DLD1 (cell line): Measurements from ENCODE around the gene TMEM235.

Experiments
- in situ Hi-C: cut with HindIII; loops from 2 replicates; pipeline ENCODE4 v1.10.0; 2017; ENCODE audit warnings: low sequenced_read_pairs

Gene TMEM235

DNA sequence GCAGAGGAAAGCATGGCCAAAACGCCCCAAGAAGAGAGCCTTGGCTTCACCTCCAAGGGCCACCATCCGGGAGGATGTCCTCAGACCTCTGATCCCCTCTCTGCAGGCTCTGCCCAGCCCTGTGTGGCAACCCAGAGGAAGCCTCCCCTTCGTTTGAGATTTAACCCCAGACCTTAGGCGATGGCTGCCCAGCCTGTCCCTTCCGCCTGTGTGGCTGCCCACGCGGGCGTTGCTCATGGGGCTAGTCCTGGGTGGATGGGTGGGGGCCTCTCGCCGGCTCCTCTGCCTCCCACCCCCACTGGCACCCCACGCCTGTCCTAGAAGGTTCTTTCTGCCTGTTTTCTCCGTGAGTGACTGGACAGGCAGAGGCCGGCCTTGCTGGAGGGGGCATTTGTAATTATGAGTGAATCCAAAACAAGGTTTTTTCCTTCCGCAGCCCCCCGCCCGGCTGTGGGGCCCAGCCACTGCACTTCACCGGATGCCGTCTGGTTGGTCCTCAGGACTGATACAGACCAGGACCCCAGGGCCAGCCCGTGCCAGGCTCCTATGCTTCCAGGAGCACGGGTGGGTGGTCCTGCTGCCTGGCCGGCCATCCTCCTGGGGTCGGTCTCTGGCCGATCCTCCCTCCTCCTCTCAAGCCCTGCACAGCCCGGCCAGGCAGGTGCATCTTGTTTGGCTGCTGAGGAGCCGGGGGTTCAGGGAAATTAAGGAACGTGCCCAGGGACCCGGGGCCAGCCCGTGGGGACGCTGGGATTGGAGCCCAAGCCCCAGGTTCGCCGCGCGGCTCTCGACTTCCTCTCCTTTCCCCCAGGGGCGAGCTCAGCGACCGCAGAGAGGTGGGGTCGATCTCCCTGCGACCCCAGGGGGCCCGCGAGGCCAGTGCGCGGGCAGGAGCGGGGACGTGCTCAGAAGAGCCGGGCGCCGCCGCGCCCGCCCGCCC lies at the start of gene TMEM235:
Gene TMEM235, plus strand, starts transcription at position 636 of the 940 bp plus-strand sequence. CDS start 393 bp downstream, outside the sequence.
- in situ Hi-C loops = no loop called here

DNA sequence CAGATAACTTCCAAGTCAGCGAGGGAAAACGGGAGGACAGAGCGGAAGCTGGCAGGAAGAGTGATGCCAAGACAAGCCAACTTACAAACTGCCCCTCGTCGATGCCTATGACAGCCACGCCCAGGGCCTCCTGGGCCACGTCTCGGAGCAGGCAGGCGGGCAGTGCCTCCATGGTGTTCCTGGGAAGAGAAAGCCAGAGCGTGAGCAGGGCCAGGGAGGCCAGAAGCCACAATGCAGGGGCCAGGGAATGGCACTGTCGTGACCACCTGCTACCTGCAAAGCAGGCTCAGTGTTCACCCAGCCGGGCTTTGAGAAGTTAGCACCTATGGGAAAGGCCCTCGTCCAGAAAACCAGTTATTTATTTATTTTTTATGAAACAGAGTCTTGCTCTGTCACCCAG lies 48.9 kb upstream of the TMEM235 start:
- in situ Hi-C loops = no loop called here

DNA sequence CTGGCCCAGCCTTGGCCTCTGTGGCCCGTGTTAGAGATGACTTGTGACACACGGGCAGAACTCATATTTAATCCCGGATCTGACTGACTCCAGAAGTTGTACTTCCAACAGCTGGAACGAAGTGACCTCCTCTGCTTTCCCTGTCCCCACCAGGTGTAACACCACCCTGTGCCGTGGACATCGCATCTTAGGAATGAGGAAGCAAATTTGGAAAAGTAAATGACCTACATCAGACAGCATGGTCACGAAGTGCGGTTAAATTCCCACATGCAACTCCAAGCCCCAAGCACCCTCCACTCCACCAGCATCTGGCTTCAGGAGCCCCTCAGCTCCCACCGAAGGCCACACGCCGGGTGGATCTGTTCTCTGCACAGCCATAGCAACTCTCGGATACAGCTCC lies 47.5 kb upstream of the TMEM235 start:
- in situ Hi-C loops = no loop called here

DNA sequence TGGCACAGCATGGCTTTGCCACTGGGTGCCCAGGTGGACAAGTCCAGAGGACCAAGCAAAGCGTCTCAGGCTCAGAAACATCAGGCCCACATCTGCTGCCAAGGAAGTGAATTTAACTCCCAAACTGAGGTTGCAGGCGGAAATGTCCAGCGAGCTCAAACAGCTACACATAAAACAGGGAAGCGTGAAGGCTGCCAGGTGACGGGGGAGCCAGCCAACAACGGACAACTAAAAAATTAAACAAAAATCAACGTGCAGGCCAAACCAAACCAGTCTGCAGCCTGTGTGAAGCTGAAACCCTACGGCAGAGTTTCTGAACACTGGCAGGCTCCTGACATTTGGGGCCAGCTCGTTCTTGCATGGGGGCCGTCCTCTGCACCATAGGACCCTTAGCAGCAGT lies 47.1 kb upstream of the TMEM235 start:
- in situ Hi-C loops = no loop called here

DNA sequence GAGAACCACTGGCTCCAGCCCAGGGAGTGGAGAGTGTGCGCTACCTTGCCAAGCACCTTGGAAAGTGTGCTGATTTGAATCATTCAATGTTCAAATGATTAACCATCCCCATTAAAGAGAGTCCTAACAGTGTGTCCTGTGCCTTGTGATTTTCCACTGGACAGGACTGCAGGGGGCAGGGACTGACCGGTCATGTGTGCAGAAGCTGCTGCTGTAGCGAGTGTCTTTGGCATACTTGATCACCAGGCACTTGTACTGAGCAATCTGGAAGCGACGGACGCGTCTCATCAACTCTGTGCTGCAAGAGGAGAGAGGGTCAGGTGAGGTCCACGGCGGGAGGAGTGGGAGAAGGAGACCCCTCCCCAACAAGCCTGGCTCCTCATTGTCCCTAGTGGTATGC lies 46.6 kb upstream of the TMEM235 start:
- in situ Hi-C loops = no loop called here

DNA sequence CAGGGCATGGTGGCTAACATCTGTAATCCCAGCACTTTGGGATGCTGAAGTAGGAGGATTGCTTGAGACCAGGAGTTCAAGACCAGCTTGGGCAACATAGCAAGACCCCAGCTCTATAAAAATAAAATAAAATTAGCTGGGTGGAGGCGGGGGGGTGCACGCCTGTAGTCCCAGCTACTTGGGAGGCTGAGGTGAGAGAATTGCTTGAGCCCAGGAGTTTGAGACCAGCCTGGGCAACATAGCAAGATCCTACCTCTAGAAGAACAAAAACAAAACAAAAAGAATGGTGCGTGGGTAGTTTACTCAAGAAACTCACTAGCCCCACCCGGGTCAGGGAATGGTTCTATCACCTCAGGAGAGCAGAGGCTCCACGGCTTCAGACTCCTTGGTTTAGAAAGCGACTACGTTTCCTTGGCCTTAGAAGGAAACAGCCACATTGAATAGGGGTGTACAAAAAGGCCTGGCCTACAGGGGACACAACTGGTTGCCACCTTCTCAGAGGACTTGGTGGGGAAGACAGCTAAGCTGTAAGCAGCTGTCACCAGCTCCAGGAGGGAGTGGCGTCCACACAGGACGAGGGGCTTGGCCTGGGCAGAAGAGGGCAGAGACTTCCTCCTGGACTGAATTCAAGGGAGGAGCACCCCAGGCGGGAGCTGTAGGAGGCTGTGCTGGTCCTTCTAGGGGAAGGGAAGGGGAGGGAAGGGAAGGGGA lies 45.3 kb upstream of the TMEM235 start:
- in situ Hi-C loops = no loop called here

DNA sequence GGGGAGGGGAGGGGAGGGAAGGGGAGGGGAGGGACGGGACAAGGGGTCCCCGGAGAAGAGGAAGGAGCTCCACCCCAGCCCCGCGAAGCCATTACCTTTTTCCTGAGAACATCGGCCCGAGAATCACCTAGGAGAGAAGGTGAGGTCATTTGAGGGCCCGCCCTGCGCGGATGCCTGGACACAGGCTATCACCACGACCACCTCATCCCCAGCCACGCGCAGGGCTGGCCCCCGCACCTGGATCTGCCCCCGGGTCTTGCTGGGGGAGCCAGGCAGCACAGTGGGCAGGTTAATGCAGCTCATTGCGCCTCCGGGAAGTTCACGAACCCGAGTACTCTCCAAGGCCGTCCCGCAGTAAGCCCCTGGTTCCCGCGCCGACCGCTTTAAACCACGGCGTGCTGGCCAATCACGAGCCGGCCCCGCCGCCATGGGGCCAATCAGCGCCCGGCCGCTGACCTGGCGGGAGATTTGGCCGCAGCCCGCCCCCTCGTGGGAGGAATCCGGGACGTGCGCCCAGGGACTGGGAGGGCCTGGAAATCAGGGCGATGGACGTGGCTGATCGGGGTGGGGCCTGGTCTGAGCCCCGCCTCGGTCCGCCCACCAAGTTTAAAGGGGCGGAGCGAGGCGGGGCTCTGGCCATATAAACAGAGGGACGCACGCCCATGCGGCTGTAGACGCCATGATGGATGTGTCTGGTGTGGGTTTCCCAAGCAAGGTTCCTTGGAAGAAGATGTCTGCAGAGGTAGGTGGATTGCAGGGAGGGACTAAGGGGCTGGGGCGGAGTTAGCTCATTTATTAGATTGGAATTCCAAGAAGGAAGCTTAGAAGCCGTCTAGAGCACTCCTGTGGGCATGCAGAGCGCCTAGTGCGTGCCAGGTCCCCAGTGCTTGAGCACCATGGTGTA lies 44.5 kb upstream of the TMEM235 start, which contains the start of the genes AFMID and TK1:
Gene AFMID, plus strand, starts transcription at position 671 of the 904 bp plus-strand sequence. Its CDS starts 9 bp downstream, at position 680.
Gene TK1, minus strand, starts transcription at position 361 of the 904 bp plus-strand sequence. Its CDS starts 58 bp downstream, at position 303.
- in situ Hi-C loops = no loop called here

DNA sequence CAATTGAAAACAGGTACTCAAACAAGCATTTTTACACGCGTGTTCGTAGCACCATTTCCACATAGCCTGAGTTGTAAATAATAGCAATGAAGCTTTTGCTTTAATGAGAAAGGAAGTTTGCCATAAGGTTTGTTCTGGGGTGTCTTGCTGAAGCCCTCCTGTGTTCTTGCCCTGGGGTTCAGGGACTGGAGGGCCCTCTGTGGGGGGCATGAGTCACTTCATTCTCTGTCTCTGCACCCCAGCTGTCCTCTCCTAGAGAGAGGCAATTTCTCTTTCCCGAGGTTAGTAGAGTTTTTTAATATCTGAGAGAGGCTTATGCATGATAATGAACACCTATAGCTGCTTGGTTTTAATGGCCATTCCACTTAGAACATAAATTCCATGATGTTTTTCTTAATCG lies 34.7 kb upstream of the TMEM235 start:
- in situ Hi-C loops = no loop called here

DNA sequence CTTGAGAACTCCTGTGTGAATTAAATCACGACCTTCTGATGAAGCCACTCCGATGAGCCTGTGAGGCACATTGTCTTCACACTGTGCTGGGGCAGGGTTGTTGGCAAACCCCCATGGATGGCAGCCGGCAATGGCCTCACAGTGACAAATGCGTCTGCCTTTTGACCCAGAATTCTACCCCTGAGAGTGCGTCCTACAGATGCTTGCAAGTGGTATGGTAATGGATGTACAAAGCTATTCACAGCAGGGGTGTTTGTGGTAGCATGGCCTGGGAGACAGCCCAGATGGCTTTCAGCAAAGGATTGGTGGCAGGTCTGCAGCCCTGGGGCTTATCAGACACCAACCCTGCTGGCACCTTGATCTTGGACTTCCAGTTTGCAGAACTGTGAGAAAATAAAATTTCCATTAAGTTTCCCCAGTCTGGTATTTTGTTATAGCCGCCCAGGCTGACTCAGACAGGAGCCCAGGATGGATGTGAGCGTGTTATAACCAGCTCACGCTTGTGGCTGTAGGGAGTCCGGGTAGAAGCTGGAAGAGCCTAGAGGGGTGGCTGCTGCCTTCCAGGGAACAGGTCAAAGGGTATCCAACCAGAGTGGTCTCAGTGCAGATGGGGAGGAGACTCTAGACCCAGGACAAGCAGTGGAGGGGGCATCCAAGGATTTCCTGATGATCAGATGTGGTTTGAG lies 34.1 kb upstream of the TMEM235 start:
- in situ Hi-C loops = no loop called here

DNA sequence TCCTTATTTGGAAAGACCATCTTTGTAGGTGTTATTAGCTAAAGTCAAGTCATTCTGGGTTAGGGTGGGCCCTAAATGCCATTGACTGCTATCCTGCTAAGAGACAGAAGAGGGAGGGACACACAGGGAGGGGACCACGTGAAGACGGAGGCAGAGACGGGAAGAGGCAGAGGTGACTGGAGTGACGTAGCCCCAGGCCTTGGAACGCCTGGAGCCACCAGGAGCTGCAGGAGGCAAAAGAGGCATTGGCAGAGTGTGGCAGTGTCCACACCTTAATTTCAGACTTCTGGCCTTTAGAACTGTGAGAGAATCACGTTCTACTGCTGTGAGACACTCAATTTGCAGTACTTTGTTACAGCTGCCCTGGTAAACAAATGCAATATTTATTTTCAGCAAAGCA lies 31.0 kb upstream of the TMEM235 start:
- in situ Hi-C loops = no loop called here

DNA sequence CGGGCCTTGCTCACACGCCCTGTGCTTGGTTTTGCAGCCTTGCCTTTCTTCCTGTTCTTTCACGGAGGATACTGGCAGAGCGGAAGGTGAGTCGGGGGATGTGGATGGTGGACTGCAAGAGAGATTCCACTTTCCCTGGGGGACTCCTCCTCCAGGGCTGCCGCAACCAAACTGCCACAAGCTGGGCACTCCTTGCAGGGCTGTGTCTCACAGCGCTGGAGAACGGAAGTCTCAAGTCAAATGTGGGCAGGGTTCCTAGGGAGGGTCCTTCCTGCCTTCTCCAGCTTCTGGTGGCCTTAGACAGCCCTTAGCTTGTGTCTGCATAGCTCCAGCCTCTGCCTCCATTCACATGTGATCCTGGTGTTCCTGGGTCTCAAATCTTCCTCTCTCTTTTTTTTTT lies 28.8 kb upstream of the TMEM235 start:
- in situ Hi-C loops = no loop called here

DNA sequence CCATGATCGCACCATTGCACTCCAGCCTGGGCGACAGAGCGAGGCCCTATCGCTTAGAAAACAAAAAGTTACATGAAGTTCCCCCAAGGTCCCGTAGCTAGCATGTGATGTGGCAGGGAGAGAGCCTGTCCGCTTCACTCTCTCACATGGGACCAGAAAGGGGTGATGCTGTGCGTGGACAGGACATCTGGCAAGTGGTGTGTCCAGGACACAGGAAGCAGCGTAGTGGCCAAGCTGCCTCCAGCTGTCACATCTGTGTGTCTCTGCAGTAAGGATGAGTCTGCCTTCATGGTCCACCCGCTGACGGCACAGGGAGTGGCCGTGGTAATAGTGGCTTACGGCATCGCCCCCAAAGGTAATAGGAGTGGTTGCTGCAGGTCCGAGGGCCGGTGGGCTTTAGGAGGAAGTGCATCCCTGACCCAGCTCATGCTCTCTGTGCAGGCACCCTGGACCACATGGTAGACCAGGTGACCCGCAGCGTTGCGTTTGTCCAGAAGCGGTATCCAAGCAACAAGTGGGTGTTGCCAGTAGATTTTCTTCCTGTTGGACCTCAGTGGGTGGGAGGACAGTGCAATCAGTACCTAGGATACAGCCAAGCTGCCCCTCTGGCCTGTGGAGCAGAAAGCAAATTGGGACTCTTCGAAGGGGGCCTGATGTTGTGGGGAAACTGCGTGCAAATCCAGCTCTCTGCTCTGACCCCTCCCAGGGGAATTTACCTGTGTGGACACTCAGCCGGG lies 26.9 kb upstream of the TMEM235 start:
- in situ Hi-C loops = no loop called here

DNA sequence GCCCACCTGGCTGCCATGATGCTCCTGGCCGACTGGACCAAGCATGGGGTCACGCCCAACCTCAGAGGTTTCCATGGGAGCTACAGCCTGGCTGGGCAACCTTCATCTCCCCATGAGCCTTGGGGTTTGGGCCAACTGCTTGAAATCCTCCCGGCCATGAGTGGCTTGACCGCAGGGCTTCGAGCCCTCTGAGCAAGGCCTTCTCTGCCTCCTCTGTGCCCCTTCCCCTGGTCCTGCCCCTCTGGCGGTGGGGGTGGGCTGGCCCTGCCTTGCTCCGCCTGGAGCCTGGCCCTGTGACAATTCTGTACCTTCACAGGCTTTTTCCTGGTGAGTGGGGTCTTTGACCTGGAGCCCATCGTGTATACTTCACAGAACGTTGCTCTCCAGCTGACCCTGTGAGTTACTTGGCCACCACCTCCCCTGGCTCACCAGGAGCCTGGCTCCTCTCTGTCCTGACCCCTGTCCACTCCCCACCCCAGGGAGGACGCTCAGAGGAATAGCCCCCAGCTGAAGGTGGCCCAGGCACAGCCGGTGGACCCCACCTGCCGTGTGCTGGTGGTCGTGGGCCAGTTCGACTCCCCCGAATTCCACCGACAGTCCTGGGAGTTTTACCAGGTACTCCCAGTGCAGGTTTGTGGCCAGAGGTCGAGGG lies 26.2 kb upstream of the TMEM235 start:
- in situ Hi-C loops = no loop called here

DNA sequence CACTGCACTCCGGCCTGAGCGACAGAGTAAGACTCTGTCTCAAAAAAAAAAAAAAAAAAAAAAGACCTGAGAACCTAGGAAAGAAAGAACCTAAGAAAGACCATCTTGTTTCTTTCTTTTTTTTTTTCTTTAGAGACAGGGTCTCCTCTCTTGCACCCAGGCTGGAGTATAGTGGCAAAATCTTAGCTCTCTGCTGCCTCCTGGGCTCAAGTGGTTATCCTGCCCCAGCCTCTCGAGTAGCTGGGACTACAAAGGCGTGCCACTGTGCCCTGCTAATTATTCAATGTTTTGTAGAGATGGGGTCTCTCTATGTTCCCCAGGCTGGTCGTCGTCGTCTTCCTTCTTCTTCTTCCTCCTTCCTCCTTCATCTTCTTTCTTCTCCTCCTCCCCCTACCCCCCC lies 25.1 kb upstream of the TMEM235 start:
- in situ Hi-C loops = no loop called here

DNA sequence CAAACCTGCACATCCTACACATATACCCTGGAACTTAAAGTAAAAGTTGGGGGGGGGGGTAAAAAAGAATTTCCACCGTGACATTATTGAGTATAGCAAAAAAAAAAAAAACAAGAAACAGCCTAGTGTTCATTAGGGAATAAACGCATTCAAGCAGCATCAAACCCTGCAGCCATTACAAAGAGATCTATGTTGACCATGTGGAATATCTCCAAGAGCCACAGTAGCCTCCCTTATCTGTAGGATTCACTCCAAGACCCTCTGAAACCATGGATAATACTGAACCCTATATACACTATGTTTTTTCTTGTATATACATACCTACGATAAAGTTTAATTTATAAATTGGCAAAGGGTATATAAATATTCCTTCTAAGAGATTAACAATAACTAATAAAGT lies 22.9 kb upstream of the TMEM235 start:
- in situ Hi-C loops = no loop called here

DNA sequence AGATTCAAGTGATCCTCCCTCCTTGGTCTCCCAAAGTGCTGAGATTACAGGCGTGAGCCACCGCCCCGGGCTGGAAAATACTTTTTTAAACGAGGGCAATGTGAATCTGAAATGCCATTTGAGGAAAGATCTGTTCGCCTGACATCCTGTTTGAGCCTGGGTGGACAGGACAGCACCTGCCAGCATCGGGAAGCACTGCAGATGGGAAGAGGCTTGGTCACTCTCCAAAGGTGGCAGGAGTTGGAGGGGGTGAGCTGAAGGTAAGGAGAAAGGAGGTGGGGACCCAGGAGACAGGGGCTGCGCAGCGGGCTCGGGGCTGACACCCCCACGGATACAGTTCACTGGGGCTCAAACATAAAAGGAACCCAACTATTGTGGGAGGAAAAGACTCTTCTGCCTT lies 21.3 kb upstream of the TMEM235 start:
- in situ Hi-C loops = no loop called here

DNA sequence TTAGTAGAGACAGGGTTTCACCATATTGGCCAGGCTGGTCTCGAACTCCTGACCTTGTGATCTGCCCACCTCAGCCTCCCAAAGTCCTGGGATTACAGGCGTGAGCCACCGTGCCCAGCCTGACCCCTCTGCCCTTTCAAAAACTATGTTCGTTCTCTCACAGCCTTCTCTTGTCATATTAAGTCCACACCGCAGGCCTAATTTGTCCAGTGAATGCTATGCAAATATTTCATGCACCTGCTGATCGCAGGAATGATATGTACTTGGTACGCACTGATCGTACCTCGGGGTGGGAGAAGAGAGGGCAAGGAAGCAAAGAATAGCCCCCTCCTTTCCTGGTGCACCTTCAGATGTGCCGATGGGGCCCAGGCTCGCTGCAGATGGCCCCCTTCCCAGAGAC lies 20.4 kb upstream of the TMEM235 start:
- in situ Hi-C loops = no loop called here

DNA sequence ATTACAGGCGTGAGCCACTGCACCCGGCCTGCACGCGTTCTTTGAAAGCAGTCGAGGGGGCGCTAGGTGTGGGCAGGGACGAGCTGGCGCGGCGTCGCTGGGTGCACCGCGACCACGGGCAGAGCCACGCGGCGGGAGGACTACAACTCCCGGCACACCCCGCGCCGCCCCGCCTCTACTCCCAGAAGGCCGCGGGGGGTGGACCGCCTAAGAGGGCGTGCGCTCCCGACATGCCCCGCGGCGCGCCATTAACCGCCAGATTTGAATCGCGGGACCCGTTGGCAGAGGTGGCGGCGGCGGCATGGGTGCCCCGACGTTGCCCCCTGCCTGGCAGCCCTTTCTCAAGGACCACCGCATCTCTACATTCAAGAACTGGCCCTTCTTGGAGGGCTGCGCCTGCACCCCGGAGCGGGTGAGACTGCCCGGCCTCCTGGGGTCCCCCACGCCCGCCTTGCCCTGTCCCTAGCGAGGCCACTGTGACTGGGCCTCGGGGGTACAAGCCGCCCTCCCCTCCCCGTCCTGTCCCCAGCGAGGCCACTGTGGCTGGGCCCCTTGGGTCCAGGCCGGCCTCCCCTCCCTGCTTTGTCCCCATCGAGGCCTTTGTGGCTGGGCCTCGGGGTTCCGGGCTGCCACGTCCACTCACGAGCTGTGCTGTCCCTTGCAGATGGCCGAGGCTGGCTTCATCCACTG lies 17.3 kb upstream of the TMEM235 start, which contains the start of gene BIRC5:
Gene BIRC5, plus strand, starts transcription at position 238 of the 690 bp plus-strand sequence. Its CDS starts 64 bp downstream, at position 302.
- in situ Hi-C loops = no loop called here
